ENCODE data around the gene PCIF1.
"Not testable (repeated sequence)": the region's sequence is repeated elsewhere in the genome, so short reads cannot be mapped to it uniquely, and the experiment has no call there.

Gene PCIF1

GRCh38 chr20:45965169-45966002, 30.9 kb downstream of the PCIF1 start:
- DNase-seq (ENCODE audit: low spot score) (no peak), FAIRE-seq (no peak)

- FAIRE-seq (no peak), DNase-seq (ENCODE audit: low spot score) (no peak)
Measured at GRCh38 chr20:45967551-45968080, 33.1 kb downstream of the PCIF1 start.

GRCh38 chr20:45968081-45968671, 33.7 kb downstream of the PCIF1 start:
- FAIRE-seq (no peak), DNase-seq (ENCODE audit: low spot score) (no peak)

- no peak for DNase-seq (ENCODE audit: low spot score)
Measured at GRCh38 chr20:45968801-45969711, 34.6 kb downstream of the PCIF1 start.

GRCh38 chr20:45969712-45970634, 35.5 kb downstream of the PCIF1 start:
- DNase-seq (ENCODE audit: low spot score) (peak; percentile 68), FAIRE-seq (no peak)

More at GRCh38 chr20:45968801-45969711, 34.6 kb downstream of the PCIF1 start:
- no peak for FAIRE-seq

- FAIRE-seq: no peak
- DNase-seq (ENCODE audit: low spot score): no peak
Measured at GRCh38 chr20:45970646-45971424, 36.4 kb downstream of the PCIF1 start.

- DNase-seq (ENCODE audit: low spot score) (no peak), FAIRE-seq (no peak)
Measured at GRCh38 chr20:45971425-45971674, 36.9 kb downstream of the PCIF1 start.

- DNase-seq (ENCODE audit: low spot score): peak; percentile 98
- FAIRE-seq: peak; percentile 86
Measured at GRCh38 chr20:45971675-45972499, 37.4 kb downstream of the PCIF1 start, which contains the start of gene ZNF335. Gene ZNF335, minus strand, starts transcription at chr20:45972203. Its CDS starts 793 bp downstream, at chr20:45971410.

GRCh38 chr20:45972500-45973183, 38.2 kb downstream of the PCIF1 start:
- FAIRE-seq (no peak), DNase-seq (ENCODE audit: low spot score) (peak; percentile 99)

- no peak for DNase-seq (ENCODE audit: low spot score)
- FAIRE-seq: no peak
Measured at GRCh38 chr20:45974896-45975565, 40.5 kb downstream of the PCIF1 start.

GRCh38 chr20:45975686-45976085, 41.2 kb downstream of the PCIF1 start:
- DNase-seq (ENCODE audit: low spot score) (no peak), FAIRE-seq (no peak)

GRCh38 chr20:45976086-45976485, 41.6 kb downstream of the PCIF1 start:
- DNase-seq (ENCODE audit: low spot score) (no peak), FAIRE-seq (no peak)

GRCh38 chr20:45981261-45981660, 46.8 kb downstream of the PCIF1 start:
- no peak for FAIRE-seq
- DNase-seq (ENCODE audit: low spot score): no peak

GRCh38 chr20:45983279-45983743, 48.8 kb downstream of the PCIF1 start:
- DNase-seq (ENCODE audit: low spot score) (no peak), FAIRE-seq (no peak)

- DNase-seq (ENCODE audit: low spot score) (no peak), FAIRE-seq (no peak)
Measured at GRCh38 chr20:45985573-45985972, 51.1 kb downstream of the PCIF1 start.

GRCh38 chr20:45987108-45987780, 52.8 kb downstream of the PCIF1 start:
- FAIRE-seq (no peak), DNase-seq (ENCODE audit: low spot score) (peak; percentile 86)

GRCh38 chr20:45988830-45989229, 54.3 kb downstream of the PCIF1 start:
- not testable (repeated sequence) for FAIRE-seq; DNase-seq (ENCODE audit: low spot score)
